Calu3 (cell line): Measurements from ENCODE around the gene CYB5R2. TPM values are rescaled to one million over a fixed set of nuclear protein-coding genes. Genes with fewer than 3 reads are reported as not detected.

Experiments used
- BruUV-seq: library from RNA; stranded (reverse); fragments of 400-500 nt; replicated peaks from 2 replicates; lab custom pipeline; 2021; lab: Mats Ljungman, UMichigan
- CTCF ChIA-PET: fragments of 300-600 bp; sonication (Branson Sonifier 250); formaldehyde crosslinking; loops from one replicate; lab custom pipeline; 2022; ENCODE audit warnings: antibody characterized with exemption; lab: Charles Lee
- DNase-seq: peaks from one replicate; pipeline ENCODE4 v3.0.0; 2022
- H3K27ac Mint-ChIP-seq: one replicate; pipeline ENCODE4 v1.8.0; 2022; ENCODE audit warnings: mixed read lengths; ENCODE audit not compliant: unreplicated experiment
- H3K27me3 Mint-ChIP-seq: one replicate; pipeline ENCODE4 v1.8.0; 2022; ENCODE audit warnings: mixed read lengths; ENCODE audit not compliant: unreplicated experiment
- H3K36me3 Mint-ChIP-seq: one replicate; pipeline ENCODE4 v1.8.0; 2022; ENCODE audit warnings: mild to moderate bottlenecking, moderate library complexity, mixed read lengths; ENCODE audit not compliant: insufficient read depth, unreplicated experiment
- H3K4me1 Mint-ChIP-seq: one replicate; pipeline ENCODE4 v1.8.0; 2022; ENCODE audit warnings: mild to moderate bottlenecking, low read depth, mixed read lengths; ENCODE audit not compliant: unreplicated experiment
- H3K4me3 Mint-ChIP-seq: one replicate; pipeline ENCODE4 v1.8.0; 2022; ENCODE audit warnings: mild to moderate bottlenecking, low read depth, moderate library complexity, mixed read lengths; ENCODE audit not compliant: unreplicated experiment
- H3K9me3 Mint-ChIP-seq: one replicate; pipeline ENCODE4 v1.8.0; 2022; ENCODE audit warnings: low read depth, mixed read lengths; ENCODE audit not compliant: unreplicated experiment
- CTCF ChIP-seq: fragments of 200-600 bp; IDR thresholded peaks from one replicate; pipeline ENCODE4 v1.8.0; 2022; ENCODE audit warnings: antibody characterized with exemption; ENCODE audit not compliant: unreplicated experiment
- intact Hi-C: fragments of 100-400 bp; cut with micrococcal nuclease; formaldehyde crosslinking; loops from one replicate; pipeline ENCODE4 v1.10.0; 2022; ENCODE audit not compliant: unreplicated experiment
- total RNA-seq: library from RNA; stranded (reverse); gene quantifications from 2 replicates; pipeline ENCODE4 v1.2.3, GENCODE V29; 2022

The CYB5R2 gene
- total RNA-seq, 1 experiment from 2014 or later, result 23.0 TPM

GRCh38 chr11:7690648-7691047 is 17.3 kb upstream of the CYB5R2 start:
- intact Hi-C loops, result no loop called here
- no peak for TF ChIP-seq CTCF
- no peak for DNase-seq
- H3K4me3 Mint-ChIP-seq, result no peak overlapping the region
- H3K36me3 Mint-ChIP-seq, result no peaks in the 10 kb centered on the region
- H3K9me3 Mint-ChIP-seq, result no peaks in the 10 kb centered on the region
- H3K4me1 Mint-ChIP-seq, result peaks cover 7% of the 10 kb centered on the region
- CTCF ChIA-PET, result interaction anchor here (0.6 kb wide), 1 partner anchor 253 kb away, joined by 4 read pairs; no protein-coding TSS in a partner anchor
- no TSS peak for BruUV-seq
- peaks cover 38% of the 10 kb centered on the region for H3K27me3 Mint-ChIP-seq
- no peak overlapping the region for H3K27ac Mint-ChIP-seq

- Mint-ChIP-seq H3K27me3 (peaks cover 34% of the 10 kb centered on the region), H3K36me3 (no peaks in the 10 kb centered on the region), H3K27ac (no peak overlapping the region), H3K4me3 (no peak overlapping the region), H3K9me3 (no peaks in the 10 kb centered on the region), H3K4me1 (peaks cover 7% of the 10 kb centered on the region)
- DNase-seq, result no peak
- BruUV-seq, result no TSS peak
- no peak for TF ChIP-seq CTCF
- intact Hi-C loops, result no loop called here
- CTCF ChIA-PET, result interaction anchor here (1.3 kb wide), 1 partner anchor 336 kb away, joined by 4 read pairs; no protein-coding TSS in a partner anchor
Measured at GRCh38 chr11:7689239-7689638, 15.9 kb upstream of the CYB5R2 start.

- BruUV-seq, result no TSS peak
- Mint-ChIP-seq H3K36me3 (no peaks in the 10 kb centered on the region), H3K27ac (no peak overlapping the region), H3K4me1 (peaks cover 7% of the 10 kb centered on the region), H3K9me3 (no peaks in the 10 kb centered on the region), H3K27me3 (peaks cover 25% of the 10 kb centered on the region), H3K4me3 (no peak overlapping the region)
- intact Hi-C loops, result loop anchor here (1.0 kb wide), 2 partner anchors 175 to 590 kb away; partner anchors contain the start of gene PPFIBP2
- TF ChIP-seq CTCF, result peak; percentile 80
- CTCF ChIA-PET, result no interaction called here
- DNase-seq, result peak; percentile 22
Measured at GRCh38 chr11:7688238-7688826, 15.0 kb upstream of the CYB5R2 start.

GRCh38 chr11:7687386-7687785 is 14.1 kb upstream of the CYB5R2 start:
- peaks cover 7% of the 10 kb centered on the region for H3K4me1 Mint-ChIP-seq
- intact Hi-C loops, result no loop called here
- no peaks in the 10 kb centered on the region for H3K9me3 Mint-ChIP-seq
- no peak for DNase-seq
- TF ChIP-seq CTCF, result no peak
- H3K4me3 Mint-ChIP-seq, result no peak overlapping the region
- H3K27ac Mint-ChIP-seq, result no peak overlapping the region
- H3K36me3 Mint-ChIP-seq, result no peaks in the 10 kb centered on the region
- CTCF ChIA-PET, result no interaction called here
- peaks cover 15% of the 10 kb centered on the region for H3K27me3 Mint-ChIP-seq
- no TSS peak for BruUV-seq
